H1 (cell line): ENCODE results near the gene IPO13. TPM values are rescaled to one million over a fixed set of nuclear protein-coding genes. Genes with fewer than 3 reads are reported as not detected.
A peak's percentile ranks its signal among the peaks of the same experiment; 100 is the strongest.

Experiments
- CTCF ChIA-PET: fragments of 300-600 bp; sonication (Branson Sonifier 250); formaldehyde crosslinking; loops from one replicate; lab custom pipeline; 2021; ENCODE audit not compliant: partially characterized antibody; lab: Charles Lee
- POLR2A ChIA-PET: fragments of 300-600 bp; sonication (Branson Sonifier 250); formaldehyde crosslinking; loops from one replicate; lab custom pipeline; 2021; ENCODE audit warnings: inconsistent platforms; ENCODE audit not compliant: partially characterized antibody; lab: Charles Lee
- DNase-seq, 2 experiments: peaks; one replicate each; pipeline versions ENCODE4 v3.0.0 to v3.0.0-alpha.2; 2010 to 2022; ENCODE audit warnings: low spot score in 2 of 2, low read depth in 1 of 2, mixed read lengths in 1 of 2
- FAIRE-seq: peaks from 2 replicates; lab custom pipeline; 2011; peaks lifted over from hg19 to GRCh38; lab: Jason Lieb, UNC
- H2AFZ ChIP-seq: 2 replicates; pipeline ENCODE4 v1.8.1; 2012; ENCODE audit warnings: low read length, inconsistent platforms
- H2AK5ac ChIP-seq: 2 replicates; pipeline ENCODE4 v1.6.1; 2013; ENCODE audit warnings: low read depth, low read length
- H2BK120ac ChIP-seq: replicated peaks from 2 replicates; pipeline ENCODE3; 2013; ENCODE audit warnings: low read depth, low read length, inconsistent platforms
- H2BK12ac ChIP-seq: 2 replicates; pipeline ENCODE4 v1.6.1; 2013; ENCODE audit warnings: low read depth, low read length
- H2BK15ac ChIP-seq: 2 replicates; pipeline ENCODE4 v1.6.1; 2013; ENCODE audit warnings: low read length
- H2BK20ac ChIP-seq: 2 replicates; pipeline ENCODE4 v1.6.1; 2013; ENCODE audit warnings: low read length
- H2BK5ac ChIP-seq: 2 replicates; pipeline ENCODE4 v1.6.1; 2013; ENCODE audit warnings: low read depth, low read length
- H3K14ac ChIP-seq: 2 replicates; pipeline ENCODE4 v1.6.1; 2013; ENCODE audit warnings: inconsistent platforms; ENCODE audit not compliant: insufficient read length
- H3K18ac ChIP-seq: 2 replicates; pipeline ENCODE4 v1.6.1; 2013; ENCODE audit warnings: low read length; ENCODE audit errors: extremely low read depth
- H3K23ac ChIP-seq: 2 replicates; pipeline ENCODE4 v1.6.1; 2013; ENCODE audit warnings: inconsistent platforms; ENCODE audit not compliant: insufficient read length
- H3K23me2 ChIP-seq: 2 replicates; pipeline ENCODE4 v1.6.1; 2013; ENCODE audit warnings: low read depth, low read length
- H3K27ac ChIP-seq: 2 replicates; pipeline ENCODE4 v1.6.1; 2011; ENCODE audit warnings: low read depth, low read length, inconsistent platforms
- H3K27me3 ChIP-seq, 4 experiments: replicated peaks in 1 of 4; 1 replicate in 1 of 4; 2 replicates in 3 of 4; pipeline versions ENCODE4 v1.6.1 to v1.8.1; 2011 to 2013; ENCODE audit warnings: low read length in 3 of 4, mild to moderate bottlenecking in 3 of 4, inconsistent platforms in 2 of 4, mixed read lengths in 2 of 4, moderate library complexity in 1 of 4; ENCODE audit not compliant: control insufficient read depth in 3 of 4, insufficient read depth in 3 of 4; ENCODE audit errors: extremely low read depth in 1 of 4
- H3K36me3 ChIP-seq, 4 experiments: 2 replicates each; pipeline versions ENCODE4 v1.6.1 to v1.8.1; 2011 to 2013; ENCODE audit warnings: mild to moderate bottlenecking in 4 of 4, low read length in 3 of 4, moderate library complexity in 2 of 4, control low read depth in 1 of 4, inconsistent platforms in 1 of 4; ENCODE audit not compliant: insufficient read depth in 4 of 4, control insufficient read depth in 2 of 4
- H3K4ac ChIP-seq: replicated peaks from 2 replicates; pipeline ENCODE3; 2013; ENCODE audit warnings: low read length, low read depth, mixed read lengths, inconsistent platforms; ENCODE audit not compliant: insufficient read length
- H3K4me1 ChIP-seq, 4 experiments: replicated peaks in 1 of 4; 1 replicate in 1 of 4; 2 replicates in 3 of 4; pipeline versions ENCODE4 v1.6.1 to v1.8.1; 2011 to 2013; ENCODE audit warnings: low read length in 3 of 4, inconsistent platforms in 2 of 4, mixed read lengths in 1 of 4; ENCODE audit not compliant: insufficient read depth in 4 of 4, control insufficient read depth in 3 of 4
- H3K4me2 ChIP-seq, 2 experiments: 2 replicates each; pipeline versions ENCODE4 v1.6.1 to v1.8.1; 2011 to 2013; ENCODE audit warnings: low read depth in 2 of 2, low read length in 2 of 2, control low read depth in 1 of 2, inconsistent platforms in 1 of 2, mild to moderate bottlenecking in 1 of 2; ENCODE audit not compliant: insufficient read depth in 1 of 2
- H3K4me3 ChIP-seq, 4 experiments: fragments of 200-600, 300-600 bp in 1 of 4; sonication (generic), shearing (Covaris generic), sonication (Bioruptor Twin) in 1 of 4; 2 replicates each; pipeline versions ENCODE4 v1.5.1 to v1.8.1; 2011 to 2016; ENCODE audit warnings: low read length in 4 of 4, low read depth in 3 of 4, control low read depth in 2 of 4, inconsistent platforms in 2 of 4, mild to moderate bottlenecking in 2 of 4, mixed read lengths in 1 of 4, moderate library complexity in 1 of 4; ENCODE audit not compliant: insufficient read depth in 2 of 4; ENCODE audit errors: extremely low read depth in 1 of 4
- H3K56ac ChIP-seq: replicated peaks from 2 replicates; pipeline ENCODE3; 2013; ENCODE audit warnings: low read depth, mild to moderate bottlenecking, mixed read lengths, low read length, inconsistent platforms; ENCODE audit not compliant: insufficient read length
- H3K79me1 ChIP-seq: 2 replicates; pipeline ENCODE4 v1.6.1; 2013; ENCODE audit warnings: low read depth, low read length, control low read depth
- H3K79me2 ChIP-seq, 2 experiments: 2 replicates each; pipeline versions ENCODE4 v1.6.1 to v1.8.1; 2012 to 2013; ENCODE audit warnings: low read length in 2 of 2, mild to moderate bottlenecking in 2 of 2, inconsistent platforms in 1 of 2; ENCODE audit not compliant: insufficient read depth in 2 of 2, control insufficient read depth in 1 of 2
- H3K9ac ChIP-seq, 4 experiments: replicated peaks in 1 of 4; 1 replicate in 1 of 4; 2 replicates in 3 of 4; pipeline versions ENCODE4 v1.6.1 to v1.8.1; 2011 to 2013; ENCODE audit warnings: low read depth in 3 of 4, low read length in 3 of 4, control low read depth in 2 of 4, mild to moderate bottlenecking in 2 of 4, moderate library complexity in 2 of 4, inconsistent platforms in 1 of 4; ENCODE audit errors: extremely low read depth in 1 of 4
- H3K9me3 ChIP-seq, 2 experiments: 2 replicates each; pipeline versions ENCODE4 v1.6.1 to v1.8.1; 2012 to 2013; ENCODE audit warnings: mild to moderate bottlenecking in 2 of 2, moderate library complexity in 2 of 2, control low read depth in 1 of 2, inconsistent platforms in 1 of 2, low read depth in 1 of 2, low read length in 1 of 2, mixed read lengths in 1 of 2; ENCODE audit not compliant: insufficient read depth in 2 of 2
- H4K20me1 ChIP-seq, 2 experiments: replicated peaks in 1 of 2; 2 replicates each; pipeline versions ENCODE3 to v1.8.1; 2011 to 2013; ENCODE audit warnings: inconsistent platforms in 2 of 2, low read length in 2 of 2, mild to moderate bottlenecking in 1 of 2; ENCODE audit not compliant: insufficient read depth in 2 of 2, control insufficient read depth in 1 of 2
- H4K5ac ChIP-seq: 2 replicates; pipeline ENCODE4 v1.6.1; 2013; ENCODE audit warnings: low read length, low read depth, mixed read lengths, inconsistent platforms; ENCODE audit not compliant: insufficient read length
- H4K8ac ChIP-seq: 2 replicates; pipeline ENCODE4 v1.8.0; 2013; ENCODE audit warnings: mild to moderate bottlenecking, moderate library complexity, low read length, inconsistent platforms; ENCODE audit not compliant: insufficient read depth; ENCODE audit errors: extremely low read depth
- H4K91ac ChIP-seq: replicated peaks from 2 replicates; pipeline ENCODE3; 2013; ENCODE audit warnings: low read length, mixed read lengths, inconsistent platforms; ENCODE audit not compliant: insufficient read length
- CBX5 ChIP-seq: fragments of 300-800, 300-1000 bp; sonication (generic); IDR thresholded peaks from 2 replicates; pipeline ENCODE4 v1.7.1; 2016; ENCODE audit warnings: antibody characterized with exemption, low read length, low read depth
- EP300 ChIP-seq, 2 experiments: IDR thresholded peaks; 1 replicate in 1 of 2; 2 replicates in 1 of 2; pipeline ENCODE4 v1.6.1; 2011 to 2012; ENCODE audit warnings: low read depth in 2 of 2, low read length in 2 of 2, mild to moderate bottlenecking in 2 of 2, borderline replicate concordance in 1 of 2, inconsistent platforms in 1 of 2, moderate library complexity in 1 of 2
- FOSL1 ChIP-seq: IDR thresholded peaks from 2 replicates; pipeline ENCODE4 v1.6.1; 2011; ENCODE audit warnings: mild to moderate bottlenecking, low read depth, low read length, moderate library complexity; ENCODE audit not compliant: insufficient read depth
- RBBP5 ChIP-seq: IDR thresholded peaks from 2 replicates; pipeline ENCODE4 v1.7.1; 2012; ENCODE audit warnings: low read depth, mild to moderate bottlenecking, inconsistent platforms, low read length, moderate library complexity, borderline replicate concordance
- SP4 ChIP-seq: IDR thresholded peaks from 2 replicates; pipeline ENCODE4 v1.6.1; 2012; ENCODE audit warnings: low read length, inconsistent platforms
- TAF1 ChIP-seq: IDR thresholded peaks from 2 replicates; pipeline ENCODE4 v1.6.1; 2011; ENCODE audit warnings: mild to moderate bottlenecking, low read depth, low read length
- WGBS, 2 experiments: shearing (Covaris generic) in 1 of 2; methylation state at CpG; one replicate each; pipeline versions ENCODE4 v1.1.6 to v1.1.7; 2013 to 2015; ENCODE audit warnings: low lambda C conversion rate in 2 of 2, mixed read lengths in 2 of 2, inconsistent platforms in 1 of 2, low coverage in 1 of 2, missing lambda C conversion rate in 1 of 2; ENCODE audit not compliant: insufficient replicate concordance in 2 of 2, insufficient coverage in 1 of 2, insufficient read length in 1 of 2; ENCODE audit errors: extremely low coverage in 1 of 2, missing lambda C conversion rate in 1 of 2; 5-methylcytosine and 5-hydroxymethylcytosine counted together
- polyA plus RNA-seq, 7 experiments: library from polyadenylated mRNA; depleted of rRNA in 3 of 7; stranded (reverse) in 5 of 7; unstranded in 2 of 7; fragments of >200 nt in 5 of 7; fragments of 200-250 nt in 2 of 7; gene quantifications; 1 replicate in 5 of 7; 2 replicates in 1 of 7; 4 replicates in 1 of 7; pipeline versions ENCODE4 v1.2.1 to v1.2.3, GENCODE V29; 2011 to 2013; ENCODE audit warnings: missing spikeins in 2 of 7, mixed read lengths in 2 of 7
- total RNA-seq: library from RNA; stranded (reverse); fragmentation: NEBNext Ultra II Directional; extraction: Animal tissue kit (Norgen Biotek cat#: 25700); gene quantifications from 2 replicates; pipeline ENCODE4 v1.2.1, GENCODE V29; 2021

Gene IPO13
- total and polyA plus RNA-seq, 2 of the 8 experiments (the other 6 are each of a cell fraction or from before 2014, with no cell fraction given), result 23.0 to 27.0 TPM

GRCh38 chr1:43992232-43992995, 45.7 kb downstream of the IPO13 start:
- POLR2A ChIA-PET, result interaction anchor here (0.6 to 13.6 kb wide), 20 partner anchors 9 to 814 kb away, joined by 3 to 189 read pairs (median 4); partner anchors contain the start of genes ATP6V0B, B4GALT2, DPH2 and IPO13
- H3K36me3 ChIP-seq, result no peaks in the 10 kb centered on the region
- no peak for FAIRE-seq
- no peak overlapping the region for H2BK12ac ChIP-seq
- no peak overlapping the region for H3K4ac ChIP-seq
- no peaks in the 10 kb centered on the region for H3K9me3 ChIP-seq
- H3K9ac ChIP-seq, result peak overlapping the region in 3 of 4 experiments; percentile 14 to 54 (median 46); a peak in 4 of 7 replicates
- H3K27me3 ChIP-seq, result no peaks in the 10 kb centered on the region
- H4K20me1 ChIP-seq, result peaks cover 2% of the 10 kb centered on the region in 2 experiments
- H4K91ac ChIP-seq, result no peak overlapping the region
- H2BK20ac ChIP-seq, result no peak overlapping the region
- CTCF ChIA-PET, result interaction anchor here (0.6 to 21.8 kb wide), 19 partner anchors 10 to 1328 kb away, joined by 3 to 478 read pairs (median 4); partner anchors contain the start of genes ATP6V0B and SLC6A9
- H2BK120ac ChIP-seq, result no peak overlapping the region
- H4K5ac ChIP-seq, result peak overlapping the region; percentile 77
- no peaks in the 10 kb centered on the region for H3K79me1 ChIP-seq
- peaks cover 12% of the 10 kb centered on the region; the same call in 1 of the 2 replicates for H3K23me2 ChIP-seq
- no peak overlapping the region for H3K14ac ChIP-seq
- H3K18ac ChIP-seq, result peak overlapping the region; percentile 87; the same call in 1 of the 2 replicates
- no peak overlapping the region for H2AFZ ChIP-seq
- no peak overlapping the region for H2BK5ac ChIP-seq
- peak overlapping the region; percentile 48 to 72 (median 64) for H3K4me3 ChIP-seq
- H2AK5ac ChIP-seq, result 0 out of 2 replicates have a peak overlapping the region, but pooled peaks have one; percentile 53
- no peak for DNase-seq
- H4K8ac ChIP-seq, result peak overlapping the region; percentile 63; the same call in 1 of the 2 replicates
- peaks cover 0 to 5% (median 4%) of the 10 kb centered on the region in 4 experiments; a peak in 5 of 7 replicates for H3K4me1 ChIP-seq
- no peak overlapping the region for H3K23ac ChIP-seq
- no peak overlapping the region for H3K27ac ChIP-seq
- H3K4me2 ChIP-seq, result peak overlapping the region; percentile 92 to 96
- 36% methylated on average over 11 of the region's 11 CpGs; no CpG with 5 or more reads in 1 of the 2 experiments for WGBS, 2 experiments
- H2BK15ac ChIP-seq, result no peak overlapping the region
- peak overlapping the region; percentile 66 for H3K56ac ChIP-seq
- H3K79me2 ChIP-seq, result no peaks in the 10 kb centered on the region
- TF ChIP-seq EP300 (IDR thresholded peaks at IDR 0.05; ENCODE audit: borderline replicate concordance in 1 of 2, low read depth in 2 of 2, low read length in 2 of 2), result no peak
- TF ChIP-seq TAF1, result no peak
- no peak for TF ChIP-seq RBBP5
- TF ChIP-seq CBX5, result no peak
- TF ChIP-seq SP4, result 0 out of 2 replicates have a peak, but pooled peaks have one; percentile 24
- TF ChIP-seq FOSL1, result no peak
